HG03378 (cell line): ENCODE measurements around the gene SEBOX.

Experiments used
- ATAC-seq: cut with Tn5 transposase; IDR thresholded peaks from one replicate; pipeline ENCODE4 v1.9.1; 2021; ENCODE audit warnings: mild to moderate bottlenecking, moderate library complexity; ENCODE audit not compliant: unreplicated experiment

The SEBOX gene

DNA sequence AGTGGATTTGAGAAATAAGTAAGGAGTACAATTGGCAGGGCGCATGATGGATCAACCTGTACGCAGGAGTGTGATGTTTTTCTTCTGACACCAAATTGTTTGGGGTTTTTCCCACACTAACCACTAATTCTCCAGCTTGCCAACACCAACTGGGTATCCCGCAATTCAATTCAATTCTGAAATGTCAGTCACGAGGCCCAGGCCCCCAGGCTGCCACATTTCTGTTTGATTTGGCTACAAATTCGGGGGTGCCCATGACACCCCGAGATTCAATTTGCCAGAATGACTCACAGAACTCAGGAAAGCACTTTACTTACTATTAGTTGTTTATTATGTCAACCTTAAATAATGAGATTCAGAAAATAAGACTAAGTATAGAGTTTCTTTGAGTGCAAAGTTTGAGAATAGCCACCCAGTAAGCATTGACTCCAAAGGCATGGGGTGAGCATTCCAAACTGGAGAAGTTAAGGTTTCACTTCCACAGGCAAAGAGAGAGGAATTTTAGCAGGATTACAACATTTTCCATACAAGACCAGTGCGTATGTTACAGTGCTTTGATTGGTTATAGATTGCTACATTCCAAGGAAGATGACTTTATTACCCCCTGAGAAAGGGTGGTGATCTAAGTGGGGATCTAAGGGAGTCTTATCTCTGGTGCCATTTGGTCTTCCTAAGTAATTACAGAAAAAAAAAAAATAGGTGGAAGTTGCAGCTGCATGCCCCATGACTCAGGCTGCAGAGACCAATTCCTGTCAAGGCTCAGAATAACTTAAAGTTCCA is 29.5 kb upstream of the SEBOX start:
- no peak for ATAC-seq

DNA sequence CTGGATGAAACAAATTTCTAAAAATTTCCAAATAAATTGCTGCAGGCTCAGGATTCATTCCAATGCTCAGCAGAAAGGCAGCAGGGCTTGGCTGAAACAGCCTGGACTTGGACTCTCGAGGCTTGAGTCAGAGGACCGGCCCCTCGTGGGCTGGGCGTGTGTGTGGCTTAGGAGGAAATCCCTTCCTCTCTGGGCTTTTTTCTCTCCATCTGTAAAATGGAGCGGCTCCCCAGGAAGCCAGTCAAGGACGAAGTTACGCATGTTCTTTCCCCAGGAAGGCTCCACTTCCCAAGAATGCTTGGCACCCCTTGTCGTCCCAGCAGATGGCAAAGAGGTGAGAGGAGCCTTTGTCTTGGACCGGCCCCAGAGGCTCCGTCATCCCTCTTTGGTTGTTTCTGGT is 27.5 kb upstream of the SEBOX start:
- no peak for ATAC-seq

DNA sequence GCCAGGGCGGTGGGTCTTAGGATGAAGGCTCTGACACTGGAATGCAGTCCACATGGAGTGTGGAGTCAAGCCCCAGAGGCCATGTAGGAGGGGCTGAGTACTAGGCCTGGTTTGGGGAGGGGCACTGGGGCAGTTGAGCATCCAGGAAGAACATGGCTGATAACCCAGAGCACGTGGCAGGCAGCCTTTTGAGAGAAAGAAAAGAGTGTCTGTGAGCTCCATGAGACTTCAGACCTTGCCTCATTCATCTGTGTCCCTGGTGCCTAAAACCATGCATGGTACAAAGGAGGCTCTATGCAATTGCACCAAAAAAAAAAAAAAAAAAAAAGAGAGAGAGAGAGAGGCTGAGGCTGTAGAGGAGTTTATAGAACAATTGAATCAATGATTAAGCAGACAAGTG is 26.4 kb upstream of the SEBOX start:
- ATAC-seq, result no peak

DNA sequence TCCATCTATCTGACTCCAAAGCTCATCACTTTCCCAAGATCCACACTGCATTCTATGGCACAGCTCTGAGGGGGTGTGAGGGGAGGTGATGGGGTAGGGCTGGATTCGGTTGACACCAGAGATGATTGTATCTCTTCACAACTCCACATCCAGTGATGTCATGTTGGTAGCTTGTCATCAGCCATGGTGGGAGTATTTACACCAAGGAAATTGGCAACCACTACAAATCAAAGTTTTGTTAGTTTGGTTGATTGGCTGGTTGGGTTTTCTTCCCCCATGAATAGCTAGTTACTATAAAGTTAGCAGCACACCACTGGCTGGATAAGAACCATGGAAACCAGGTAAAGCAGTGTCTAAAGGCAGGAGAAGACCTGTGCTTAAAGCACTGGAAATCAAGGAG is 26.0 kb upstream of the SEBOX start:
- ATAC-seq, result no peak

DNA sequence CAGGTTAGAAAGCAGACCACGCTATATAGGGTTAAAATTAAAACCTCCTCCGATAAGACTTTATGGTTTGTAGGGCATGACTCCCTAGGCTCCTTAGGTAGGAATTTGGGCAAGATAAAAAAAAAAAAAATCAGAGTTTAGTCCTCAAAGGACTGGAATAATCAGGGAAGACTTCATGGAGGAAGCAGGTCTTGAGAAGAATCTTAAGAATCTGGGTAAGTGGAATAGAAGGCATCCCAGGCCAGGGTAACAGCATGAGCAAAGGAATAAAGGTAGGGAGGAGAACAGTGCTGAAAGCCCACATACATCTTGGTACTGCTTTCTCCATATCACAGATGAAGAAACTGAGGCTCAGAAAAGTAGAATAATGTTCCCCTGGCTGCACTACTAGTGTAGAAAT is 25.6 kb upstream of the SEBOX start:
- no peak for ATAC-seq

DNA sequence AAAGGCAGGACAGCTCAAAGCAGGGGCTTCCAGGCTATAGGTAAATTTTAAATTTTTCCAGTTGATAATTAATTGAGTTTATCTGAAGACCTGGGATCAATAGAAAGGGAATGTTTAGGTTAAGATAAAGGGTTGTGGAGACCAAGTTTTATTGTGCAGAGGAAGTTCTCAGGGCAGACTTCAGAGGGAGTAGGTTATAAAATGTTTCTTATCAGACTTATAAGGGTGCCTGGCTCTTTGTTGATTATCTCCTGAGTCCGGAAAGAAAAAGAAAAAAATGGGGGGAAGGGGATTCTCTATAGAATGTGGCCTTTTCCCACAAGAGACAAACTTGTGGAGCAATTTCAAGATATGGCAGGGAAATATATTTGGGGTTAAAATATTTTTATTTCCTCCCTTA is 25.1 kb upstream of the SEBOX start:
- no peak for ATAC-seq

DNA sequence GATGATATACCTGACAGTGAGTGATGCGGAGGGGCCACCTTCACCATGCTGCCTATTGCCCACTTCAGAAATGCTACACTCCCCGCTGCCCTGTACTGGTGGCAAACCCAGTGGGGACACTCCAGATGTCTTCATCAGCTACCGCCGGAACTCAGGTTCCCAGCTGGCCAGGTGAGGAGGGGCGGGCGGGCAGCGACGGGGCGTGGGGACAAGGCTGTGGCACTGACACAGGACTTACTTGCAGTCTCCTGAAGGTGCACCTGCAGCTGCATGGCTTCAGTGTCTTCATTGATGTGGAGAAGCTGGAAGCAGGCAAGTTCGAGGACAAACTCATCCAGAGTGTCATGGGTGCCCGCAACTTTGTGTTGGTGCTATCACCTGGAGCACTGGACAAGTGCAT is 23.1 kb upstream of the SEBOX start:
- no peak for ATAC-seq

DNA sequence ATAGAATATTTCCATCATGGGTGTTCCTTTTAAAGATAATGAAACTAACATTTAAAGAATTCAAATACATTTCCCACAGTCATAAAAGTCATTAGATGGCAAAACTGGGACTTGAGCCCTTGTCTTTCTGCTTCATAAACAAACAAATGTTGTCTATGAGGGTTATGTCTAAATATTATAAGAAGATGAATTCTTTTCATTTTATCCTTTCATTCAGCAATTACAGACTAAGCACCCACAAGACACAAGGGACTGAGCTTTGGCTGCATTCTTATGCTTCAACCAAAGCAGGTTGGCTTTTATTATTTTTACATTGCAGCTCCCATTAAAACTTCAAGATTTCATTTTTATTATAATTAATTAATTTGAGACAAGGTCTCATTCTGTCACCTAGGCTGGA is 21.4 kb upstream of the SEBOX start:
- ATAC-seq, result no peak

DNA sequence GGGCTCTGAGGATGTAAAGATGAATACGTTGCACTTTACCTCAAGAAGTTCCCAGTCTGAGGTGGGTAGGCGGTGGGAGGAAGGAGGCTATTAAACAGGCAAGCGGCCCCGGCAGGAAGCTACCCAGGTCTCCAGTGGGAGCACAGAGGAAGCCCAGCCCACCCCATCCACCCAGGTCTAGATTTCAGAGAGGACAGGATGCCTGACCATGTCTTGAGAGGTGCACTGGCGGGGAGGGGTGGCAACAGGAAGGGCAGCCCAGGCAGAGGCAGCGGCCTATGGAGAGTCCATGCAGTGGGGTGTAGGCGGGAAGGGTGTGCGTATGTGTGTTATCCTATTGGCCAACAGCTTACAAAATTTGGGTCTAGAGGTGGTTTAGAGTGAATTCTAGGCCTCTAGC is 20.4 kb upstream of the SEBOX start:
- no peak for ATAC-seq

DNA sequence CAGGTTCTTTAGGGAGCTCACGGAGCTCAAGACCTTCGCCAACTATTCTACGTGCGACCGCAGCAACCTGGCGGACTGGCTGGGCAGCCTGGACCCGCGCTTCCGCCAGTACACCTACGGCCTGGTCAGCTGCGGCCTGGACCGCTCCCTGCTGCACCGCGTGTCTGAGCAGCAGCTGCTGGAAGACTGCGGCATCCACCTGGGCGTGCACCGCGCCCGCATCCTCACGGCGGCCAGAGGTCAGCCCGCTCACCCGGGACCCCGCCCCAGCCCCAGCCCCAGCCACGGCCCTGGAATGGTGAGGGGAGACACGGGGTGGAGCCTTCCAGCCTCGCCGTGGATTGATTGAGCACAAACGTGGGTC is 20.0 kb upstream of the SEBOX start:
- no peak for ATAC-seq

DNA sequence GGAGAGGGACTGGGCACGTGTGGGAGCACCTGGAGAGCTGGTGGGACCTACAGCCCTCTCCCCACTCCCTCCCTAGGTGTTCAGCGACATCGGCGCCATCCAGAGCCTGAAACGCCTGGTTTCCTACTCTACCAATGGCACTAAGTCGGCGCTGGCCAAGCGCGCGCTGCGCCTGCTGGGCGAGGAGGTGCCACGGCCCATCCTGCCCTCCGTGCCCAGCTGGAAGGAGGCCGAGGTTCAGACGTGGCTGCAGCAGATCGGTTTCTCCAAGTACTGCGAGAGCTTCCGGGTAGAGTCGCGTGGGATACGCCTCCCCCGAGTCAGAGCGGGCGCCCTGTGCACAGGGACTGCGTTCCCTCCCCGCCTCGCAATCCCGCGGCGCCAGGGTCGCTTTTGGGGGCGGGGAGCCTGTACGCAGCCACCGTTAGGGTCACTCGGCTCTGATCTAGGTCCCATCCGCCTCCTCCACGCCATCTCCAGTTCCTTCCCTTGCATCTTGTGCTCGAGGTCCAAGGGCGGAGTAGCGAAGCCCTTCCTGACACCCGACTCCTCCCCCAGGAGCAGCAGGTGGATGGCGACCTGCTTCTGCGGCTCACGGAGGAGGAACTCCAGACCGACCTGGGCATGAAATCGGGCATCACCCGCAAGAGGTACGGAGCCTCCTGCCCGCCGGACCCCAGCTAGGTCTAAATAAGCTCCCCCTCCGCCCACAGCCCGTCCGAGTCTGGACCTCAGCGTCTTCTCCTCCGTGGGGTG is 19.5 kb upstream of the SEBOX start:
- ATAC-seq, result peak; percentile 73

DNA sequence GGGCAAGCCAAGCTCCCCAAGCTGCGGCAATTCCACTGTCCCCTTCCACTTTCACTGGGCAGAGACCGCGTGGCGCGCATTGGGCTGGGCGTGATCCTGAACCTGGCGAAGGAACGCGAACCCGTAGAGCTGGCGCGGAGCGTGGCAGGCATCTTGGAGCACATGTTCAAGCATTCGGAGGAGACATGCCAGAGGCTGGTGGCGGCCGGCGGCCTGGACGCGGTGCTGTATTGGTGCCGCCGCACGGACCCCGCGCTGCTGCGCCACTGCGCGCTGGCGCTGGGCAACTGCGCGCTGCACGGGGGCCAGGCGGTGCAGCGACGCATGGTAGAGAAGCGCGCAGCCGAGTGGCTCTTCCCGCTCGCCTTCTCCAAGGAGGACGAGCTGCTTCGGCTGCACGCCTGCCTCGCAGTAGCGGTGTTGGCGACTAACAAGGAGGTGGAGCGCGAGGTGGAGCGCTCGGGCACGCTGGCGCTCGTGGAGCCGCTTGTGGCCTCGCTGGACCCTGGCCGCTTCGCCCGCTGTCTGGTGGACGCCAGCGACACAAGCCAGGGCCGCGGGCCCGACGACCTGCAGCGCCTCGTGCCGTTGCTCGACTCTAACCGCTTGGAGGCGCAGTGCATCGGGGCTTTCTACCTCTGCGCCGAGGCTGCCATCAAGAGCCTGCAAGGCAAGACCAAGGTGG is 16.3 kb upstream of the SEBOX start:
- no peak for ATAC-seq

DNA sequence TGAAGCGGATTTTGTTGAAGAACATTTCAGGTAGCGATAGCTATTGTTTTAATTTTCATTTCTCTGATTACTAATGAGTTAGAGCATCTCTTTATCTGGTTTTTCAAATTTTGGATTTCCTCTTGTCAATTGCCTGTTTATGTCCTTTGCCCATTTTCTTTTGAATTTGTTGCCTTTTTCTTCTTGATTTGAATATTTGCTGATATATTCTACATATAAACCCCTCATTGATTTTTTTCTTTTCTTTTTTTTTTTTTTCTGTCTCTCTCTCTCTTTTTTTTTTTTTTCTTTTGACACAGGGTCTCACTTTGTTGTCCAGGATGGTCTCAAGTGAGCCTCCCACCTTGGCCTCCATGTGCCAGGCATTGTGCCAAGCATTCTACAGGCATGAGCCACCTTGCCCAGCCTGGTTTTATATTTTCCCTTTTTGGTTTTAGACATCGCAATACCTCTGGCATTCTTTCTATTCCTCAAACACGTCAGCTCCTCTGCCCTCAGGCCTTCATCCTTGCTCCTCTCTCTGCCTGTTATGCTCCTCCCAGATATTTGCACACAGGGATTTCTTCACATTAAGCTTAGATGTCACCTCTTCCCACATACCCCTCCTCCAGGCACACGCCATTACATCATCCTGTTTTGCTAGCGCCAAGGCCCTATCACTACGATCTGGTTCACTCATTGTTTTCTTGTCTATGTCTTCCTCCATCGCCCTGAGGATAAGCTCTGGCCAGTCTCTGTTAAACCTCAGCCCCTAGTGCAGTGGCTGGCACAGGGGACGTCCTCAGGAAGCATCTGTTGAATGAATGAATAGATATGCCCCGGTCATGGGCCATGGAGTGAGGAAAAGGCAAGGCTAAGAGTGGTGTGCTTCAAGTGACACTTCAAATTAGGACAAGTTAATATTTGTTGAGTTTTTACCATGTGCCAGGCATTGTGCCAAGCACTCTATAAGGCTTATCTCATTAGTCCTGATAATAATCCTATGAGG is 15.1 kb upstream of the SEBOX start:
- no peak for ATAC-seq

DNA sequence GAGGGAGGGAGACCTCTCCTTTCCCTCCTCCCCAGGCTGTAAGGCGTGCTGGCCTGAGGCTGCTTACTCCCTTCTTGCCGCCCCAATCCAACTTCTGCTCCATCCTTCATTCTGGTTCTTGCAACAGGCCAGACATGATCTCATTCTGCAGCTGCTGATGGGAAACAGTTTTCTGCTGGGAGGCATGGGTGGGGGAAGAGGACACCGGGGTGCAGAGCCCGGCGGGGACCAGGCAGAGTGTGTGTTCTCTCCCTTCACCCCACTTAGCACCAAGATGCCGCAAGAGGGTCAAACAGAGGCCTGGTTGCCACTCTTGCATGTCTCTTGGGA is 7.9 kb upstream of the SEBOX start:
- ATAC-seq, result no peak

DNA sequence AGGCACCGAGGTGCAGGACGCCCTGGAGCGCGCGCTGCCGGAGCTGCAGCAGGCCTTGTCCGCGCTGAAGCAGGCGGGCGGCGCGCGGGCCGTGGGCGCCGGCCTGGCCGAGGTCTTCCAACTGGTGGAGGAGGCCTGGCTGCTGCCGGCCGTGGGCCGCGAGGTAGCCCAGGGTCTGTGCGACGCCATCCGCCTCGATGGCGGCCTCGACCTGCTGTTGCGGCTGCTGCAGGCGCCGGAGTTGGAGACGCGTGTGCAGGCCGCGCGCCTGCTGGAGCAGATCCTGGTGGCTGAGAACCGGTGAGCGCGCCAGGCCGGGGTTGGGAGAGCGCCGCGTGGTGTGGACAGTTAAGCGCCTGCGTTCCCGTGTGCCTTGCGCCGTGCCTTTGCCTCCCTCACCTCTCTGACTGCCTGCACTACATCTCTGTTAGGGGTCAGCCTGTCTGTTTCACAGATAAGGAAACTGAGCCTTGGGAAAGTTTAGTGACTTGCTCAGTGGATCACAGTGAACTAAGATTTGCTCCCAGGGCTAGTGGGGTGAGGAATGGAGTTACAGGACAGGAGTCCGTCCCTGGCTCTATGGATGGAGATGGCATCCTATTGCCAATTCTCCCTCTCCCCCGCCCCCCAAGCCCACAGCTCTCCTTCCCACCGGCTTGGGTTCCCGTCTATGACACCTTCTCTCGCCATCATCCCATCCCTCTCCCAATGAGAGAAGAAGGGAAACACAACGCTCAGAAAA is 7.4 kb upstream of the SEBOX start:
- ATAC-seq, result peak; percentile 7

DNA sequence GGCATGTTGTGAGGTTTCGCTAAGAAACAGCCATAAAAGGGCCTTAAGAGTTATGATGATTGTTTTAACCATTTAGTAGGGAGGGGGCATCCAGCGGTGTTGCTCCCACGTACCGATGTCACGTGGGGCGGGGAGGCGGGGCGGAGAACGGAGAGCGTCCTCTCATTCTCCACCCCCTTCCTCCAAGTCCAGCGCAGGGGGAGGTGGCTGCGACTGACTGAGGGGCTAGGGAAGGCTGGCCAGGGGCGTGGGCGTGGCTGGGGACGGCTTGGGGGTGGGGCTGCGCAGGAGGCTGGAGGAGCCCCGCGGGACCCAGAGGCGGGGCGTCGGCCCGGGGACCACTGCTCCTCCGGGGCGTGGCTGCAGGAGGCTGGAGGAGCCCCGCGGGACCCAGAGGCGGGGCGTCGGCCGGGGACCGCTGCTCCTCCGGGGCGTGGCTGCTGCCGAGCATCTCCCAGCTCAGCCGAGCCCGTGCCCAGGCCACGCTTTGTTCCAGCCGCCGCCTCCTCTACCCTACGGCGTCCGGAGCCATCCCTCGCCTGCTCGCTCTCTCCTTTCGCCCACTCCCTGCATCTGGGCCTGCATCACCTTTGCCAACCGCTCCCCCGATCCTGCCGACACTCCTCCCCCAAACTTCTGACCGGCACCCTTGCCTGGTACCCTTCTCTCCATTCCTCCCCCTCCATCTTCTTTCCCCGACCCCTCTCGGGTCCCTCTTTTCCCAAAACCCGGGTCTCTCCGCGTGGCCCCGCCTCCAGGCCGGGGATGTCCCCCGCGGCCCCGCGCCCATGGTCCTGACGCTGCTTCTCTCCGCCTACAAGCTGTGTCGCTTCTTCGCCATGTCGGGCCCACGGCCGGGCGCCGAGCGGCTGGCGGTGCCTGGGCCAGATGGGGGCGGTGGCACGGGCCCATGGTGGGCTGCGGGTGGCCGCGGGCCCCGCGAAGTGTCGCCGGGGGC is 6.5 kb upstream of the SEBOX start, which contains the start of gene SARM1:
SARM1 (plus strand) TSS at position 450 of the 958 bp plus-strand sequence; CDS start at position 789, 339 bp downstream.
- peak; percentile 50 for ATAC-seq

DNA sequence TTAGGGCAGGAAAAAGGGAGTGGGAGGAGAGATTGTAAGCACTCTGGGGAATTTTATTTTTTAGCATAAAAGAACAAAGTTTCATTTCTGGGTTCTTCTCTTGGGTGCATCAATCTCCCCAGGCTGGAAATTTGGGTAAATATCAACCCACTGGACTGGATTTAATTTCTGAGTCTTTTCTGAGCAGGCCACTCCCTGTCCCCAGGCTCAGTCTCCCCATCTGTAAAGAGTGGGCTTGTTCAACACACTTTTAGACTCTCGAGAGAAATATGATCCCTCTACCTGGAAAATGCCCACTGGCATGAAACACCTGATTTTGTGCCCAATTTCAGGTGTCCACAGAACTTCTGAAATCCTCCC is 5.7 kb upstream of the SEBOX start:
- ATAC-seq, result no peak

DNA sequence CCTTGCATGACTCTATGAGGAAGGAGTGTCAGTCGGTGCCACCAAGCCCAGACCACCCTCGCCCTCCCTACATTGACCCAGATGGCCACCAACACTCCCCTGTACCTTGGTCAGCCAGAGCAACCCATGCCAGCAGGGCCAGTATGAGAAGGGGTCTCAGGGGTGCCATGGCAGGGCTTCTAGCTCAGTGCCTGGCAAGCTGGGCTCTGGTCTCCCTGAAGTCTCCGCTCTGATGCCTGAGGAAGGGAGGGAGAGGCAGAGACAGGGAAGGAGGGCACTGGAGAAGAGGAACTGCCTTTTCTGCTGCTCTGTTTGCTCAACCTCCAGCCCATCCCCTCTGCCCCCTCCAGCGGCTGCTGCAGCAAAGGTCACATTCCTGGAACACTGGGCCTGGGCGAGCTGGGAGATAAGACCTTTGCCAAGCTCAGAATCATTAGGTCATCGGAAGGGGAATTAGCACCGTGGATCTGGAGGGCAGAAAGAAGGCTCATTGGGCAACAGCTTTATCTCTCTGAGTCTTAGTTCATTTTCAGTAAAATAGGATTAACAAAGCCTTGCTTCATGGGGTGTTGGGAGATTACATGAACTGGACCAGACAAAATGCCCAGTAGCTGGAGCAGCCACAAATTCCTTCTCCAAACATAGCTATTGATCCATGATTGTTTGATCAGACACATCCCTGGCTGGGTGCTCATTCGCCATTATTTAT is 5.2 kb upstream of the SEBOX start, which contains the start of gene VTN:
VTN (minus strand) TSS at position 273 of the 709 bp plus-strand sequence; CDS start at position 169, 104 bp downstream.
- no peak for ATAC-seq
